GM15510 (cell line): ENCODE data around the gene PTCH1.

Source experiments
- POLR2A ChIP-seq: IDR thresholded peaks from 3 replicates; pipeline ENCODE4 v1.6.1; 2011; ENCODE audit warnings: borderline replicate concordance; ENCODE audit not compliant: insufficient read length; ENCODE audit errors: extremely low read depth

Gene PTCH1

DNA sequence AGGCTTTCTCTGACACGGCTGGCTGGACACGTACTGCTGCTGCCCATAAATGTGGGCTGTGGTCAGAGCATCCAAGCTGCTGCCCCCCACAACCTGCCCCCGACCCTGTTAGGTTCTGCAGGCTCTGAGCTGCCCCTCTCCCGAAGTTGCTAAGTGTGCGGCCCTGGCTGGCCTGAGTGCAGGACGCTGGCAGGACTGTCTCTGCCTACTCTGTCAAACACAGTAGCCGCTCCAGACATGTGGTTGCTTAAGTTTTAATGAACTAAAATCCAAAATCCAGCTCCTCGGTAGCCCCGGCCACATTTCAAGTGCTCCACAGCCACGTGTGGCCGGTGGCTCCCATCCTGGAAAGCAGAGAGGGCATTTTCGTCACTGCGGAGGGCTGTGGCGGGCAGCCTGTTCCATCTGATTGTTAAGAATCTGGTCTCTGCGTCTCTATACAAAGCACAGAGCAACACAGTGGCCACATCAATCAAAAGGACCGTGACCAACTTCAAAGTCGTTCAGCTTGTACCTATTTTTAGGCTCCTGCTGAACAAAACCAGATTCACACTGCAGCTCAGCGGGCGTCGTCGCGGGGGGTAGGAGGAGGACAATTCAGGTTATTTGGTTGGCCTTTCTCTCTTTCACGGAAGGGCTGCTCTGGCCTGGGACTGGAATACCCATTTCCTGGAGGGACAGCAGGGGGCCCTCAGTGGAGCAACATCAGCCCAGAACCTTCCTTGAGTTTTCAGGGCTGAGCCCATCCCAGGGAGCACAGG lies 68.9 kb downstream of the PTCH1 start:
- TF ChIP-seq POLR2A: no peak

DNA sequence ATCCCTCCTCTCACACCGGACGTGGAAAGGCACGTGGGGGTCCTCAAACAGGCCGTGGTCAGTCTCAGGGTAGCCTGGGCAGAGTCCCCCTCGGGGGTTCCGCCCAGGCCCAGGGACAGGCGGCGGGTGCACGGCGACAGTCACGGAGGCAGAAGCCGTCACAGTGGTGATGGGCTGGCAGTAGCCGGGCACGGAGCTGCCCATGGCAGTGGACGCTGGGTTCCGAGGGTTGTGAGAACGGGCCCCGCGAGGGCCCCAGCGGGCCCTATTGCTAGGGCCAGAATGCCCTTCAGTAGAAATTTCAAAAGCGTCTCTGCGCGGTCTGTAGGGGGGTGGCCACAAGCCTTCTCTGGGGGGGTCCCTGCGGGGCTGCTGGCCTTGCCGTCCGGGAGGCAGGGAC lies 69.8 kb downstream of the PTCH1 start:
- no peak for TF ChIP-seq POLR2A

DNA sequence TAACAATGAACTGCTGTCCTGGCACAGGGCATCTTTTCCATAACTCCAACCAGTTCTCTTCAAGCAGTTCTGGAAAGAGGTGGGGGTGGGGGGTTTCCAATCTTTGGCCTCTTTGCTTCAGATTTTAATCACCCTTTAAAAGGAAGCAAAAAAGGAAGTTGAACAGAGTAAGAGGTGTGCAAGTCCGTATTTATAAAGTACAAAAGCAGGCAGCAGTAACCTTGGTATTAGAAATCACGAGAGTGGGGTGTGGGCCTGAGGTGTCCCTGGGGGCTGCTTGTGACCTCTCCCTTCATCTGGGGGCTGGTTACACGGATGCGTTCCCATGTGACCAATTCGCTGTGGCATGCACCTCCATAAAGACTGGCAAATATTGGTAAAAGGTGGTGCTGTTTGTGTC lies 70.5 kb downstream of the PTCH1 start:
- TF ChIP-seq POLR2A: no peak

GRCh38 chr9:95444160-95444559 lies 72.6 kb downstream of the PTCH1 start:
- TF ChIP-seq POLR2A: no peak

GRCh38 chr9:95443301-95443700 lies 73.5 kb downstream of the PTCH1 start:
- TF ChIP-seq POLR2A: no peak

- no peak for TF ChIP-seq POLR2A
These were observed 75.7 kb downstream of the PTCH1 start for GRCh38 chr9:95441081-95441480.

DNA sequence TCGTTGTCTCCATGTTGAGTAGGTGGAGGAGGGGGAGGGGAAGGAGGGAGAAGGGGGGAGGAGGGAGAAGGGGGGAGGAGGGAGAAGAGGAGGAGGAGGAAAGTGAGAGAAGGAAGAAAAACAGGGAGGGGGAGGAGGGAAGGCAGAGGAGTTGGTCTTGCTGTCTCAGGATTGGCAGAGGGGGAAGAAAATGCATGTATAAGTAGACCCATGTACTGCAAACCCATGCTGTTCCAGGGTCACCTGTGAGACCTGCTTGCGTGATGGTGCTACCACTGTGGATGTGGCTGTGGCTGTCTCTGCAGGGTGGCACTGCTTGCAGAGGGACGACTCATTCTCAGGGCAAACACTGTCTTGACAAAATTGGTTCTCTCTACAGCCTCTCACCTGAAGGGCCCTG lies 76.3 kb downstream of the PTCH1 start:
- TF ChIP-seq POLR2A: no peak

GRCh38 chr9:95438561-95439357 lies 78.0 kb downstream of the PTCH1 start:
- no peak for TF ChIP-seq POLR2A

DNA sequence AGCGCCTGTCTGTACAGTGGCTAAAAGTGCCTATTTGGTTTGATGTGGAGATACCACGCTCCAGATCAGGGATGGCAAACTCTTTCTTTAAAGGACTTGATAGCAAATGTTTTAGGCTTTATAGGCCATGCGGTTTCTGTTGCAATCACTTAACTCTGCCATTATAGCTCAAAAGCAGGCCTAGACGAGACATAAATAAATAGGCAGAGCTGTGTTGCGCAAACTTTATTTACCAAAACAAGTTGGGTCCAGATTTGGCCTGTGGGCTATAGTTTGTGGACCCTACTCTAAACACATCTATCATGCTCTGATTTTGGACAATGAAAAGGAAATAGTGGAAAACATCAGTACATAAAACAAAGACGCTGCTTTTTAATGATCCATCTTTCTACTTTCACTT lies 79.2 kb downstream of the PTCH1 start:
- TF ChIP-seq POLR2A: no peak

DNA sequence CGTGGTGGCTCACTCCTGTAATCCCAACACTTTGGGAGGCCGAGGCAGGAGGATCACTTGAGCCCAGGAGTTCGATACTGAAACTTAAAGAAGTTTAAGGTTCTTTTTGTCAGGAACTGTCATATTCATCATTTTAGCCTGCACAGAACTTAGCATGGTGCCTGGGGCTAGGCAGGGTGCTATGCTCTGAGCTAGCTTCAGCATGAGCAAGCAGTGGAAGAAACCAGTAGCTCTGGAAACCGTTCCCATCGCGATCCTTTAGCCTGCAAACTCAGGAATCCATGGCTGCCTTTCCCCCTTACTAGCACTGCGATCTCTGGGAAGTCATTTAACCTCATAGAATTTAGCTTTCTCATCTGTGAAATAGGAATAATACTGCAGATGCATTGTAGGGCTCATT lies 80.4 kb downstream of the PTCH1 start:
- no peak for TF ChIP-seq POLR2A

GRCh38 chr9:95435074-95435728 lies 81.6 kb downstream of the PTCH1 start:
- TF ChIP-seq POLR2A: no peak

DNA sequence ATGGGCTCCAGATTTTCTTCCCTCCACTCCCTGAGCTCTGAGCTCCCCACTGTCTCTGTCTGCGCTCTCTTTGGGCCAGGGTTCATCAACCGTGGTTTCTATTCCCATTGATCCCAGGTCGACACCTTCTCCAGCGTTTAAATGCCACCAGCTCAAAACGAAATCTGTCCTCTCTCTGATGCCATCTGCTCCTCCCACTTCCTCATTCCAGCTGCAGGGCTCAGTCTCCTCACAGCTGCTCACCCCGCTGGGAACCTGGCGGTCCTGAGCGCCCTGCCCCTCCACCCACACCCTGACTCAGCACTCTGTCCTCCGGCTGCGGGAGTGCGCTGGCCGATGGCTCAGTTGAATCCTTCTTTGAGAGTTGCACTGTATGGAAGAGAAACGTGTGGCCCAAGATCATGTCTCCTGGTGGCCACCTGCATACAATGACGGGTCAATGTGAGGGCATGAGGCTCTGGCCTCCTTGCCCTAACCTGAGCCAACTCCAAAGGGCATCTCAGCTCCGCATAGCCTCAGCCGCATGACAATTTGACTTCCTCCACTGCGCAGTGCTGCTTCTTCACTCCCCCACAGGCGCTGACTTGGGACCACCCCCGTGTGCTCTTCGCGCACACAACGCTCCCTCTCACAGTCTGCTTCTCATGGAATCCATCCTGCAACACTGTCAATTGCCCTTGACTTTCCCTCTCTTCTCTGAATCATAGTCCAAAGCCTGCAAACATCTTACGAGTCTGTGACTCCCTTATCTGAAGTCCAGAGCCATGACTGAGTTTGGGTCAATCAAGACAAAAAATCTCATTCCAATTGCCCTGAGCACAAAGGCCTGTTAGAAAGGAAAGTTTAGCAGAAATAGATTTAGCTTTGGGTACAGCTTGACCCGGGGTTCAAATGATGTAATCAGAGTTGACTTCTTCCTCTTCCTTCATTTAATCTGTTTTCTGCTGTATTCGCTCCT lies 82.4 kb downstream of the PTCH1 start:
- TF ChIP-seq POLR2A: no peak

DNA sequence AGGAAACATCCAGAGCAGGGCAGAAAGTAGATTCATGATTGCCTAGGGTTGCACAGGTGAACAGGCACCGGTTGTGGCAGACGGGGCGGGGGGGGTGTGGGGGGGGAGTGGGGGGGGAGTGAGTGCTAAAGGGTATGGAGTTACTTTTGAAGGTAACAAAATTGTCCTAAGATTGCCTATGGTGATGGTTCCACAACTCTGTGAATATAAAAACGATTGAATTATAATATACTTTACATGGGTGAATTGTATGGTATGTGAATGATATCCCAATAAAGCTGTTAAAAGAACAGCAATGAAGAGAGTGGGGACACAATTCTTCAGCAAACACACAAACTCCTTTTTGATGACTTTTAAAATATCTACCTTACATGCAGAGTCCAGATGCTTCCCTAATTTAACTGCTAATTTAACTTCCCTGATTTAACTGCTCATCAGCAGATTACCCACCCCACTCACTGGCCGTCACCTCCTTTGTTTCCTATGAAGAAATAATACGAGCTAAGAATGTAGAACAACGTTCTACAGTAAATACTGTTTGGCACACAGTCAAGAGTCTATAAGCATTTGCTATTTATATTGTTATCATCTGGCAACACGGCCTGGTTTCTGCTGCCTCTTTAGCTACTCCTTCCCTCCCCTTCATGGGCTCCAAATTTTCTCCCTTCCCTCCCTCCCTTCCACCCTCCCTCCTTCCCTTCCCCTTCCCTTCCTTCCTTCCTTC lies 83.5 kb downstream of the PTCH1 start:
- no peak for TF ChIP-seq POLR2A

- TF ChIP-seq POLR2A: no peak
These were observed 85.5 kb downstream of the PTCH1 start for GRCh38 chr9:95431286-95431685.
